Astrocyte of the spinal cord (primary cell): ENCODE results near the gene GALNT13.

Source experiments
- DNase-seq: peaks from one replicate; pipeline ENCODE4 v3.0.0; 2011; ENCODE audit warnings: low read depth, low spot score
- H3K4me3 ChIP-seq: 2 replicates; pipeline ENCODE4 v1.5.1; 2011; ENCODE audit warnings: low read depth, mild to moderate bottlenecking, low read length, moderate library complexity
- CTCF ChIP-seq: IDR thresholded peaks from 2 replicates; pipeline ENCODE4 v1.5.1; 2012; ENCODE audit warnings: low read depth, mild to moderate bottlenecking, low read length, inconsistent platforms
- in situ Hi-C: cut with HindIII; loops from 2 replicates; pipeline ENCODE4 v1.10.0; 2017; ENCODE audit warnings: low sequenced_read_pairs

Gene GALNT13

GRCh38 chr2:153871231-153872221, at the start of gene GALNT13:
Gene GALNT13 (plus strand): TSS chr2:153871922.
- DNase-seq, result peak; percentile 70
- no peak for TF ChIP-seq CTCF
- in situ Hi-C loops, result no loop called here
- peak within 1 kb of the TSS; percentile 40 for H3K4me3 ChIP-seq

GRCh38 chr2:153823880-153824279, 47.8 kb upstream of the GALNT13 start:
- no peak for TF ChIP-seq CTCF
- DNase-seq, result no peak
- no peak overlapping the region for H3K4me3 ChIP-seq
- in situ Hi-C loops, result no loop called here

DNA sequence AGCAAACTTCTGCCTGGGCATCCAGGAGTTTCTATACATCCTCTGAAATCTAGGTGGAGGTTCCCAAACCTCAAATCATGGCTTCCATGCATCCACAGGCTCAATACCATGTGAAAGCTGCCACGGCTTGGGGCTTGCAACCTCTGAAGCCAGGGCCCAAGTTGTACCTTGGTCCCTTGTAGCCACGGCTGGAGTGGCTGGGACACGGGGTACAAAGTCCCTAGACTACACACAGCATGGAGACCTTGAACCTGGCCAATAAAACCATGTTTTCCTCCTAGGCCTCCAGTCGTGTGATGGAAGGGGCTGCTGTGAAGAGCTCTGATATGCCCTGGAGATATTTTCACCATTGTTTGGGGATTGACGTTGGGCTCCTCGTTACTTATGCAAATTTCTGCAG, 43.4 kb upstream of the GALNT13 start:
- in situ Hi-C loops, result no loop called here
- no peak for DNase-seq
- no peak for TF ChIP-seq CTCF
- no peak overlapping the region for H3K4me3 ChIP-seq

GRCh38 chr2:153834662-153835061, 37.1 kb upstream of the GALNT13 start:
- no peak overlapping the region for H3K4me3 ChIP-seq
- in situ Hi-C loops, result no loop called here
- no peak for TF ChIP-seq CTCF
- DNase-seq, result no peak

GRCh38 chr2:153858250-153858649, 13.5 kb upstream of the GALNT13 start:
- DNase-seq, result no peak
- H3K4me3 ChIP-seq, result no peak overlapping the region
- in situ Hi-C loops, result no loop called here
- no peak for TF ChIP-seq CTCF

- no peak for DNase-seq
- TF ChIP-seq CTCF, result no peak
- H3K4me3 ChIP-seq, result no peak overlapping the region
- in situ Hi-C loops, result no loop called here
Observed at GRCh38 chr2:153864022-153864421, 7.7 kb upstream of the GALNT13 start.
